GM23338 (cell line): ENCODE measurements around the gene CIAPIN1. TPM values are rescaled to one million over a fixed set of nuclear protein-coding genes. Genes with fewer than 3 reads are reported as not detected.

Experiments
- ATAC-seq: fragments of 200-7000 bp; cut with Tn5 transposase; 3 replicates; pipeline ENCODE4 v1.9.1; 2020
- DNase-seq: peaks from one replicate; pipeline ENCODE4 v3.0.0-alpha.2; 2015; ENCODE audit warnings: low spot score
- H2AFZ ChIP-seq: fragments of 200-600 bp; sonication (generic); 2 replicates; pipeline ENCODE4 v1.8.0; 2016; ENCODE audit warnings: antibody characterized with exemption, mild to moderate bottlenecking, moderate library complexity
- H3F3A ChIP-seq: fragments of 200-600 bp; sonication (generic); replicated peaks from 2 replicates; pipeline ENCODE4 v1.8.0; 2017; ENCODE audit warnings: antibody characterized with exemption, mixed run types, low read depth
- H3K27ac ChIP-seq: fragments of 200-600 bp; sonication (generic); 2 replicates; pipeline ENCODE4 v1.6.1; 2016; ENCODE audit warnings: low read depth
- H3K27me3 ChIP-seq: fragments of 200-600 bp; sonication (generic); 2 replicates; pipeline ENCODE4 v1.8.0; 2016; ENCODE audit warnings: mild to moderate bottlenecking, mixed run types, moderate library complexity; ENCODE audit not compliant: insufficient read depth
- H3K36me3 ChIP-seq: fragments of 200-600 bp; sonication (generic); 2 replicates; pipeline ENCODE4 v1.8.0; 2016; ENCODE audit warnings: mild to moderate bottlenecking; ENCODE audit not compliant: insufficient read depth
- H3K4me1 ChIP-seq: fragments of 200-600 bp; sonication (generic); 2 replicates; pipeline ENCODE4 v1.8.0; 2016; ENCODE audit warnings: mild to moderate bottlenecking, moderate library complexity; ENCODE audit not compliant: insufficient read depth
- H3K4me2 ChIP-seq: fragments of 200-600 bp; sonication (generic); 2 replicates; pipeline ENCODE4 v1.7.1; 2017; ENCODE audit warnings: mixed run types
- H3K4me3 ChIP-seq: fragments of 200-600 bp; sonication (generic); 2 replicates; pipeline ENCODE4 v1.6.1; 2016; ENCODE audit warnings: mixed run types
- H3K79me2 ChIP-seq: fragments of 200-600 bp; sonication (generic); replicated peaks from 2 replicates; pipeline ENCODE4 v1.8.0; 2017; ENCODE audit warnings: mild to moderate bottlenecking; ENCODE audit not compliant: insufficient read depth
- H3K9me2 ChIP-seq: fragments of 200-600 bp; sonication (generic); 2 replicates; pipeline ENCODE4 v1.8.0; 2017; ENCODE audit not compliant: insufficient read depth
- H4K20me1 ChIP-seq: fragments of 200-600 bp; sonication (generic); replicated peaks from 2 replicates; pipeline ENCODE4 v1.8.0; 2017; ENCODE audit warnings: mild to moderate bottlenecking; ENCODE audit not compliant: insufficient read depth
- H3K27ac Mint-ChIP-seq: 2 replicates; pipeline ENCODE4 v1.8.0; 2020; ENCODE audit warnings: inconsistent platforms, mild to moderate bottlenecking, moderate library complexity, mixed read lengths
- H3K27me3 Mint-ChIP-seq: 3 replicates; pipeline ENCODE4 v1.8.0; 2022; ENCODE audit warnings: low read depth, mild to moderate bottlenecking, moderate library complexity, mixed read lengths, inconsistent platforms; ENCODE audit not compliant: insufficient read depth, poor library complexity
- H3K36me3 Mint-ChIP-seq: 3 replicates; pipeline ENCODE4 v1.8.0; 2021; ENCODE audit warnings: low read depth, mild to moderate bottlenecking, inconsistent platforms, moderate library complexity, mixed read lengths
- H3K4me1 Mint-ChIP-seq: 3 replicates; pipeline ENCODE4 v1.8.0; 2020; ENCODE audit warnings: mild to moderate bottlenecking, inconsistent platforms, mixed read lengths
- H3K4me3 Mint-ChIP-seq: 3 replicates; pipeline ENCODE4 v1.8.0; 2021; ENCODE audit warnings: moderate library complexity, mild to moderate bottlenecking, inconsistent platforms, mixed read lengths
- H3K9me3 Mint-ChIP-seq: 3 replicates; pipeline ENCODE4 v1.8.0; 2020; ENCODE audit warnings: moderate library complexity, mild to moderate bottlenecking, inconsistent platforms, mixed read lengths
- CREB1 ChIP-seq: fragments of 250-450 bp; sonication (Bioruptor Pico); IDR thresholded peaks from 2 replicates; pipeline ENCODE4 v1.5.0; 2020; ENCODE audit warnings: low read depth, mild to moderate bottlenecking, moderate library complexity
- EZH2 ChIP-seq: fragments of 200-600 bp; sonication (generic); IDR thresholded peaks from one replicate; pipeline ENCODE4 v1.8.0; 2017; ENCODE audit warnings: antibody characterized with exemption, mild to moderate bottlenecking, low read depth; ENCODE audit not compliant: unreplicated experiment
- EZH2phosphoT487 ChIP-seq: fragments of 200-600 bp; sonication (generic); IDR thresholded peaks from one replicate; pipeline ENCODE4 v1.8.1; 2018; ENCODE audit warnings: antibody characterized with exemption; ENCODE audit not compliant: unreplicated experiment
- JUNB ChIP-seq: IDR thresholded peaks from one replicate; pipeline ENCODE4 v1.6.1; 2016; ENCODE audit warnings: antibody characterized with exemption; ENCODE audit not compliant: unreplicated experiment
- NANOG ChIP-seq: IDR thresholded peaks from 2 replicates; pipeline ENCODE4 v1.6.1; 2016; ENCODE audit warnings: antibody characterized with exemption, borderline replicate concordance
- POLR2AphosphoS5 ChIP-seq: IDR thresholded peaks from 2 replicates; pipeline ENCODE4 v1.6.1; 2016; ENCODE audit warnings: antibody characterized with exemption, low read depth
- STAT1 ChIP-seq: IDR thresholded peaks from one replicate; pipeline ENCODE4 v1.6.1; 2016; ENCODE audit warnings: antibody characterized with exemption; ENCODE audit not compliant: unreplicated experiment
- ZNF114 ChIP-seq: fragments of 250-450 bp; sonication (Bioruptor Pico); IDR thresholded peaks from 2 replicates; pipeline ENCODE4 v1.5.0; 2020; ENCODE audit warnings: mild to moderate bottlenecking, moderate library complexity
- ZNF331 ChIP-seq: fragments of 250-450 bp; sonication (Bioruptor Pico); IDR thresholded peaks from 2 replicates; pipeline ENCODE4 v1.5.0; 2020; ENCODE audit warnings: low read depth, mild to moderate bottlenecking, moderate library complexity
- polyA plus RNA-seq: library from polyadenylated mRNA; unstranded; fragments of >200 nt; fragmentation: Nextera tagmentation; extraction: Ambion mirVana; gene quantifications from 2 replicates; pipeline ENCODE4 v1.2.1, GENCODE V29; 2016
- total RNA-seq: library from RNA; depleted of rRNA; stranded (reverse); fragments of >200 nt; shearing (Covaris generic); gene quantifications from 2 replicates; pipeline ENCODE4 v1.2.3, GENCODE V29; 2014
- TF ChIP-seq, protein P1 (sequence below): IDR thresholded peaks from 2 replicates; pipeline ENCODE4 v1.6.1; 2016; ENCODE audit warnings: antibody characterized with exemption
- TF ChIP-seq, protein P2 (sequence below): fragments of 250-450 bp; sonication (Bioruptor Pico); IDR thresholded peaks from 2 replicates; pipeline ENCODE4 v1.5.0; 2020; ENCODE audit warnings: mild to moderate bottlenecking, moderate library complexity
- TF ChIP-seq, protein P3 (sequence below): IDR thresholded peaks from one replicate; pipeline ENCODE4 v1.6.1; 2018; ENCODE audit warnings: antibody characterized with exemption; ENCODE audit not compliant: unreplicated experiment
- TF ChIP-seq, protein P4 (sequence below), 2 experiments: fragments of 200-600 bp in 1 of 2; sonication (generic) in 1 of 2; conservative IDR thresholded peaks; 2 replicates each; pipeline versions ENCODE4 v1.5.1 to v1.6.1; 2016 to 2017; ENCODE audit warnings: antibody characterized with exemption in 2 of 2, low read depth in 2 of 2, mild to moderate bottlenecking in 2 of 2, moderate library complexity in 1 of 2

Gene CIAPIN1
- total and polyA plus RNA-seq, 2 experiments from 2014 or later, result 36.5 to 75.4 TPM

DNA sequence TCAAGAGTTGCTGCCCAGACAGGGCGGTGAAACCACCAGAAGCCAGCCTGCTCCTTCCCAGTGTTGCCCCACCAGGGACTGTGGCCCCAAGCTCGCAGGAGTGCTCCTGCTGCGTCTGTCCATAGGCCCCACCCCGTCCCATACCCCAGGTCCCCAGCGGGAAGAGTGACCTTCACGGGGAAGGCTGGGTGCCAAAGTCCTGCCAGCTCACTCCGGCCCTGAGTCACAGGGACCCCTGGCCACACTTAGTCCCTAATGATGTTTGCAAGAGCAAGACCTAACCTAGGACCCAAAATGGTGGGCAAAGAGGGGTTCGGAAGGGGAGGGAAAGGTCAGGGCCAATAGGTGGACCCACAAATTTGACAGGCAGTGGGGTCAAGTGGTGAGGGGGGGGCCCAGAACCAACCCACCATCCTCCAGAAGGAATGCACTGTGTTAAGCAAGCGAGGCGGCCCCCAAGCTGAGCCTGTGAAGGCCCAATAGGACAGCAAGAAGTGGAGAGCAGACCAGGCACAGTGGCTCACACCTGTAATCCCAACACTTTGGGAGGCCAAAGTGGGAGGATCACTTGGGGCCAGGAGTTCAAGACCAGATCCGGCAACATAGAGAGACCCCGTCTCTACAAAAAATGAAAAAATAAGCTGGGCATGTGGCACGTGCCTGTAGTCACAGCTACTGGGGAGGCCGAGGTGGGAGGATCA is 35.8 kb upstream of the CIAPIN1 start:
- no peak overlapping the region for H2AFZ ChIP-seq
- H3F3A ChIP-seq, result no peaks in the 10 kb centered on the region
- ATAC-seq (no peak), DNase-seq (no peak)
- H3K9me2 ChIP-seq, result no peaks in the 10 kb centered on the region
- Mint-ChIP-seq H3K36me3 (no peaks in the 10 kb centered on the region; the same call in 2 of the 3 replicates), H3K27ac (no peak overlapping the region), H3K27me3 (peaks cover 30% of the 10 kb centered on the region), H3K9me3 (no peaks in the 10 kb centered on the region), H3K4me3 (no peak overlapping the region), H3K4me1 (peaks cover 41% of the 10 kb centered on the region)
- no peak overlapping the region for H3K4me3 ChIP-seq
- TF ChIP-seq EZH2, result no peak
- no peak for TF ChIP-seq ZNF114
- TF ChIP-seq EZH2phosphoT487, result no peak
- TF ChIP-seq, protein P1, sequence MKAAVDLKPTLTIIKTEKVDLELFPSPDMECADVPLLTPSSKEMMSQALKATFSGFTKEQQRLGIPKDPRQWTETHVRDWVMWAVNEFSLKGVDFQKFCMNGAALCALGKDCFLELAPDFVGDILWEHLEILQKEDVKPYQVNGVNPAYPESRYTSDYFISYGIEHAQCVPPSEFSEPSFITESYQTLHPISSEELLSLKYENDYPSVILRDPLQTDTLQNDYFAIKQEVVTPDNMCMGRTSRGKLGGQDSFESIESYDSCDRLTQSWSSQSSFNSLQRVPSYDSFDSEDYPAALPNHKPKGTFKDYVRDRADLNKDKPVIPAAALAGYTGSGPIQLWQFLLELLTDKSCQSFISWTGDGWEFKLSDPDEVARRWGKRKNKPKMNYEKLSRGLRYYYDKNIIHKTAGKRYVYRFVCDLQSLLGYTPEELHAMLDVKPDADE, result no peak
- TF ChIP-seq JUNB, result no peak
- TF ChIP-seq STAT1, result no peak
- TF ChIP-seq, protein P2, sequence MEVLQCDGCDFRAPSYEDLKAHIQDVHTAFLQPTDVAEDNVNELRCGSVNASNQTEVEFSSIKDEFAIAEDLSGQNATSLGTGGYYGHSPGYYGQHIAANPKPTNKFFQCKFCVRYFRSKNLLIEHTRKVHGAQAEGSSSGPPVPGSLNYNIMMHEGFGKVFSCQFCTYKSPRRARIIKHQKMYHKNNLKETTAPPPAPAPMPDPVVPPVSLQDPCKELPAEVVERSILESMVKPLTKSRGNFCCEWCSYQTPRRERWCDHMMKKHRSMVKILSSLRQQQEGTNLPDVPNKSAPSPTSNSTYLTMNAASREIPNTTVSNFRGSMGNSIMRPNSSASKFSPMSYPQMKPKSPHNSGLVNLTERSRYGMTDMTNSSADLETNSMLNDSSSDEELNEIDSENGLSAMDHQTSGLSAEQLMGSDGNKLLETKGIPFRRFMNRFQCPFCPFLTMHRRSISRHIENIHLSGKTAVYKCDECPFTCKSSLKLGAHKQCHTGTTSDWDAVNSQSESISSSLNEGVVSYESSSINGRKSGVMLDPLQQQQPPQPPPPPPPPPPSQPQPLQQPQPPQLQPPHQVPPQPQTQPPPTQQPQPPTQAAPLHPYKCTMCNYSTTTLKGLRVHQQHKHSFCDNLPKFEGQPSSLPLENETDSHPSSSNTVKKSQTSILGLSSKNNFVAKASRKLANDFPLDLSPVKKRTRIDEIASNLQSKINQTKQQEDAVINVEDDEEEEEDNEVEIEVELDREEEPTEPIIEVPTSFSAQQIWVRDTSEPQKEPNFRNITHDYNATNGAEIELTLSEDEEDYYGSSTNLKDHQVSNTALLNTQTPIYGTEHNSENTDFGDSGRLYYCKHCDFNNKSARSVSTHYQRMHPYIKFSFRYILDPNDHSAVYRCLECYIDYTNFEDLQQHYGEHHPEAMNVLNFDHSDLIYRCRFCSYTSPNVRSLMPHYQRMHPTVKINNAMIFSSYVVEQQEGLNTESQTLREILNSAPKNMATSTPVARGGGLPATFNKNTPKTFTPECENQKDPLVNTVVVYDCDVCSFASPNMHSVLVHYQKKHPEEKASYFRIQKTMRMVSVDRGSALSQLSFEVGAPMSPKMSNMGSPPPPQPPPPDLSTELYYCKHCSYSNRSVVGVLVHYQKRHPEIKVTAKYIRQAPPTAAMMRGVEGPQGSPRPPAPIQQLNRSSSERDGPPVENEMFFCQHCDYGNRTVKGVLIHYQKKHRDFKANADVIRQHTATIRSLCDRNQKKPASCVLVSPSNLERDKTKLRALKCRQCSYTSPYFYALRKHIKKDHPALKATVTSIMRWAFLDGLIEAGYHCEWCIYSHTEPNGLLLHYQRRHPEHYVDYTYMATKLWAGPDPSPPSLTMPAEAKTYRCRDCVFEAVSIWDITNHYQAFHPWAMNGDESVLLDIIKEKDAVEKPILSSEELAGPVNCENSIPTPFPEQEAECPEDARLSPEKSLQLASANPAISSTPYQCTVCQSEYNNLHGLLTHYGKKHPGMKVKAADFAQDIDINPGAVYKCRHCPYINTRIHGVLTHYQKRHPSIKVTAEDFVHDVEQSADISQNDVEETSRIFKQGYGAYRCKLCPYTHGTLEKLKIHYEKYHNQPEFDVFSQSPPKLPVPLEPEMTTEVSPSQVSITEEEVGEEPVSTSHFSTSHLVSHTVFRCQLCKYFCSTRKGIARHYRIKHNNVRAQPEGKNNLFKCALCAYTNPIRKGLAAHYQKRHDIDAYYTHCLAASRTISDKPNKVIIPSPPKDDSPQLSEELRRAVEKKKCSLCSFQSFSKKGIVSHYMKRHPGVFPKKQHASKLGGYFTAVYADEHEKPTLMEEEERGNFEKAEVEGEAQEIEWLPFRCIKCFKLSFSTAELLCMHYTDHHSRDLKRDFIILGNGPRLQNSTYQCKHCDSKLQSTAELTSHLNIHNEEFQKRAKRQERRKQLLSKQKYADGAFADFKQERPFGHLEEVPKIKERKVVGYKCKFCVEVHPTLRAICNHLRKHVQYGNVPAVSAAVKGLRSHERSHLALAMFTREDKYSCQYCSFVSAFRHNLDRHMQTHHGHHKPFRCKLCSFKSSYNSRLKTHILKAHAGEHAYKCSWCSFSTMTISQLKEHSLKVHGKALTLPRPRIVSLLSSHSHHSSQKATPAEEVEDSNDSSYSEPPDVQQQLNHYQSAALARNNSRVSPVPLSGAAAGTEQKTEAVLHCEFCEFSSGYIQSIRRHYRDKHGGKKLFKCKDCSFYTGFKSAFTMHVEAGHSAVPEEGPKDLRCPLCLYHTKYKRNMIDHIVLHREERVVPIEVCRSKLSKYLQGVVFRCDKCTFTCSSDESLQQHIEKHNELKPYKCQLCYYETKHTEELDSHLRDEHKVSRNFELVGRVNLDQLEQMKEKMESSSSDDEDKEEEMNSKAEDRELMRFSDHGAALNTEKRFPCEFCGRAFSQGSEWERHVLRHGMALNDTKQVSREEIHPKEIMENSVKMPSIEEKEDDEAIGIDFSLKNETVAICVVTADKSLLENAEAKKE (CRISPR knock-in tag), result no peak
- no peak for TF ChIP-seq NANOG
- no peak for TF ChIP-seq ZNF331
- no peak for TF ChIP-seq CREB1 (CRISPR knock-in tag)
- TF ChIP-seq, protein P3, sequence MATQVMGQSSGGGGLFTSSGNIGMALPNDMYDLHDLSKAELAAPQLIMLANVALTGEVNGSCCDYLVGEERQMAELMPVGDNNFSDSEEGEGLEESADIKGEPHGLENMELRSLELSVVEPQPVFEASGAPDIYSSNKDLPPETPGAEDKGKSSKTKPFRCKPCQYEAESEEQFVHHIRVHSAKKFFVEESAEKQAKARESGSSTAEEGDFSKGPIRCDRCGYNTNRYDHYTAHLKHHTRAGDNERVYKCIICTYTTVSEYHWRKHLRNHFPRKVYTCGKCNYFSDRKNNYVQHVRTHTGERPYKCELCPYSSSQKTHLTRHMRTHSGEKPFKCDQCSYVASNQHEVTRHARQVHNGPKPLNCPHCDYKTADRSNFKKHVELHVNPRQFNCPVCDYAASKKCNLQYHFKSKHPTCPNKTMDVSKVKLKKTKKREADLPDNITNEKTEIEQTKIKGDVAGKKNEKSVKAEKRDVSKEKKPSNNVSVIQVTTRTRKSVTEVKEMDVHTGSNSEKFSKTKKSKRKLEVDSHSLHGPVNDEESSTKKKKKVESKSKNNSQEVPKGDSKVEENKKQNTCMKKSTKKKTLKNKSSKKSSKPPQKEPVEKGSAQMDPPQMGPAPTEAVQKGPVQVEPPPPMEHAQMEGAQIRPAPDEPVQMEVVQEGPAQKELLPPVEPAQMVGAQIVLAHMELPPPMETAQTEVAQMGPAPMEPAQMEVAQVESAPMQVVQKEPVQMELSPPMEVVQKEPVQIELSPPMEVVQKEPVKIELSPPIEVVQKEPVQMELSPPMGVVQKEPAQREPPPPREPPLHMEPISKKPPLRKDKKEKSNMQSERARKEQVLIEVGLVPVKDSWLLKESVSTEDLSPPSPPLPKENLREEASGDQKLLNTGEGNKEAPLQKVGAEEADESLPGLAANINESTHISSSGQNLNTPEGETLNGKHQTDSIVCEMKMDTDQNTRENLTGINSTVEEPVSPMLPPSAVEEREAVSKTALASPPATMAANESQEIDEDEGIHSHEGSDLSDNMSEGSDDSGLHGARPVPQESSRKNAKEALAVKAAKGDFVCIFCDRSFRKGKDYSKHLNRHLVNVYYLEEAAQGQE, result no peak
- TF ChIP-seq, protein P4, sequence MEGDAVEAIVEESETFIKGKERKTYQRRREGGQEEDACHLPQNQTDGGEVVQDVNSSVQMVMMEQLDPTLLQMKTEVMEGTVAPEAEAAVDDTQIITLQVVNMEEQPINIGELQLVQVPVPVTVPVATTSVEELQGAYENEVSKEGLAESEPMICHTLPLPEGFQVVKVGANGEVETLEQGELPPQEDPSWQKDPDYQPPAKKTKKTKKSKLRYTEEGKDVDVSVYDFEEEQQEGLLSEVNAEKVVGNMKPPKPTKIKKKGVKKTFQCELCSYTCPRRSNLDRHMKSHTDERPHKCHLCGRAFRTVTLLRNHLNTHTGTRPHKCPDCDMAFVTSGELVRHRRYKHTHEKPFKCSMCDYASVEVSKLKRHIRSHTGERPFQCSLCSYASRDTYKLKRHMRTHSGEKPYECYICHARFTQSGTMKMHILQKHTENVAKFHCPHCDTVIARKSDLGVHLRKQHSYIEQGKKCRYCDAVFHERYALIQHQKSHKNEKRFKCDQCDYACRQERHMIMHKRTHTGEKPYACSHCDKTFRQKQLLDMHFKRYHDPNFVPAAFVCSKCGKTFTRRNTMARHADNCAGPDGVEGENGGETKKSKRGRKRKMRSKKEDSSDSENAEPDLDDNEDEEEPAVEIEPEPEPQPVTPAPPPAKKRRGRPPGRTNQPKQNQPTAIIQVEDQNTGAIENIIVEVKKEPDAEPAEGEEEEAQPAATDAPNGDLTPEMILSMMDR (conservative IDR thresholded peaks at IDR 0.05; ENCODE audit: low read depth in 2 of 2), result no peak
- no peak for TF ChIP-seq POLR2AphosphoS5
- no peaks in the 10 kb centered on the region for H3K36me3 ChIP-seq
- H3K4me1 ChIP-seq, result peaks cover 32% of the 10 kb centered on the region
- peaks cover 17% of the 10 kb centered on the region; the same call in 1 of the 2 replicates for H3K27me3 ChIP-seq
- no peaks in the 10 kb centered on the region for H4K20me1 ChIP-seq
- H3K27ac ChIP-seq, result no peak overlapping the region
- no peak overlapping the region for H3K4me2 ChIP-seq
- H3K79me2 ChIP-seq, result no peaks in the 10 kb centered on the region; the same call in 1 of the 2 replicates
